HCT116 (cell line): ENCODE data around the gene NAV1. TPM values are rescaled to one million over a fixed set of nuclear protein-coding genes. Genes with fewer than 3 reads are reported as not detected.

Experiments used
- ATAC-seq: fragments of 200-7000 bp; cut with Tn5 transposase; 2 replicates; pipeline ENCODE4 v1.9.1; 2020; ENCODE audit warnings: mild to moderate bottlenecking, moderate library complexity
- BruUV-seq: library from RNA; stranded (reverse); fragments of 400-500 nt; replicated peaks from 2 replicates; lab custom pipeline; 2021; lab: Mats Ljungman, UMichigan
- CTCF ChIA-PET: fragments of 300-600 bp; sonication (Branson Sonifier 250); formaldehyde crosslinking; loops from one replicate; lab custom pipeline; 2021; ENCODE audit warnings: antibody characterized with exemption; lab: Charles Lee
- POLR2A ChIA-PET: fragments of 300-600, 350-600 bp; sonication (Branson Sonifier 250); formaldehyde crosslinking; loops from one replicate; lab custom pipeline; 2021; ENCODE audit warnings: antibody characterized with exemption; lab: Charles Lee
- RAD21 ChIA-PET, 2 experiments: fragments of 300-600 bp; sonication (Branson Sonifier 250); formaldehyde crosslinking; loops; one replicate each; lab custom pipeline; 2023; ENCODE audit warnings: low total read pairs in 2 of 2; ENCODE audit not compliant: uncharacterized antibody in 2 of 2, unreplicated experiment in 2 of 2, low non-redundant PET in 1 of 2; lab: Charles Lee
- DNase-seq: peaks from one replicate; pipeline ENCODE4 v3.0.0-alpha.2; 2010; ENCODE audit warnings: low read depth, low spot score
- H2AFZ ChIP-seq: fragments of 200-600 bp; shearing (Covaris generic), sonication (generic); 2 replicates; pipeline ENCODE4 v1.6.1; 2017; ENCODE audit warnings: low read depth, mixed run types, mixed read lengths, antibody characterized with exemption, low read length; ENCODE audit not compliant: poor library complexity, severe bottlenecking
- H3K27ac ChIP-seq: 2 replicates; pipeline ENCODE4 v1.5.1; 2012; ENCODE audit warnings: low read depth, low read length
- H3K27me3 ChIP-seq: fragments of 200-600 bp; sonication (generic); 2 replicates; pipeline ENCODE4 v1.6.1; 2016; ENCODE audit warnings: mixed run types, low read length, mixed read lengths; ENCODE audit not compliant: insufficient read depth
- H3K36me3 ChIP-seq, 2 experiments: fragments of 200-500 bp in 1 of 2; fragments of 200-600 bp in 1 of 2; sonication (Bioruptor generic) in 1 of 2; sonication (generic) in 1 of 2; 2 replicates each; pipeline versions ENCODE4 v1.5.1 to v1.6.1; 2014 to 2016; ENCODE audit warnings: low read length in 2 of 2, inconsistent platforms in 1 of 2, mixed read lengths in 1 of 2, mixed run types in 1 of 2; ENCODE audit not compliant: insufficient read depth in 2 of 2, control insufficient read depth in 1 of 2
- H3K4me1 ChIP-seq, 2 experiments: fragments of 200-600 bp in 1 of 2; sonication (generic) in 1 of 2; 2 replicates each; pipeline versions ENCODE4 v1.5.1 to v1.6.1; 2012 to 2017; ENCODE audit warnings: low read length in 2 of 2, inconsistent platforms in 1 of 2, mild to moderate bottlenecking in 1 of 2, mixed read lengths in 1 of 2, mixed run types in 1 of 2, moderate library complexity in 1 of 2; ENCODE audit not compliant: insufficient read depth in 2 of 2, control insufficient read depth in 1 of 2
- H3K4me2 ChIP-seq: fragments of 200-600 bp; sonication (generic); 2 replicates; pipeline ENCODE4 v1.6.1; 2017; ENCODE audit warnings: mixed run types, low read length, mixed read lengths
- H3K4me3 ChIP-seq, 2 experiments: fragments of 200-600 bp in 1 of 2; sonication (generic) in 1 of 2; replicated peaks in 1 of 2; 2 replicates each; pipeline ENCODE4 v1.5.1; 2011 to 2016; ENCODE audit warnings: low read length in 2 of 2, control low read depth in 1 of 2, low read depth in 1 of 2, mild to moderate bottlenecking in 1 of 2, mixed read lengths in 1 of 2, mixed run types in 1 of 2
- H3K79me2 ChIP-seq: fragments of 200-600 bp; sonication (generic); 2 replicates; pipeline ENCODE4 v1.6.1; 2017; ENCODE audit warnings: mild to moderate bottlenecking, mixed run types, low read length, moderate library complexity, mixed read lengths; ENCODE audit not compliant: insufficient read depth
- H3K9ac ChIP-seq: fragments of 200-600 bp; sonication (generic); 2 replicates; pipeline ENCODE4 v1.6.1; 2016; ENCODE audit warnings: low read length, mixed read lengths
- H3K9me2 ChIP-seq: fragments of 200-600 bp; sonication (generic), shearing (Covaris generic); 2 replicates; pipeline ENCODE4 v1.6.1; 2017; ENCODE audit warnings: mixed run types, mild to moderate bottlenecking, moderate library complexity; ENCODE audit not compliant: insufficient read depth
- H3K9me3 ChIP-seq, 2 experiments: fragments of 200-500 bp in 1 of 2; fragments of 200-600 bp in 1 of 2; sonication (Bioruptor generic) in 1 of 2; sonication (generic) in 1 of 2; 2 replicates each; pipeline ENCODE4 v1.6.1; 2014 to 2017; ENCODE audit warnings: low read length in 2 of 2, mixed read lengths in 2 of 2, inconsistent platforms in 1 of 2, low read depth in 1 of 2, mild to moderate bottlenecking in 1 of 2, mixed run types in 1 of 2, moderate library complexity in 1 of 2; ENCODE audit not compliant: control insufficient read depth in 1 of 2, insufficient read depth in 1 of 2
- H4K20me1 ChIP-seq: fragments of 200-600 bp; sonication (generic), shearing (Covaris generic); 2 replicates; pipeline ENCODE4 v1.6.1; 2017; ENCODE audit warnings: mixed run types, mild to moderate bottlenecking, moderate library complexity; ENCODE audit not compliant: insufficient read depth
- CBX3 ChIP-seq: IDR thresholded peaks from 2 replicates; pipeline ENCODE4 v1.6.1; 2012; ENCODE audit warnings: low read depth
- ELF1 ChIP-seq: IDR thresholded peaks from 2 replicates; pipeline ENCODE4 v1.6.1; 2012; ENCODE audit warnings: low read depth, borderline replicate concordance
- EZH2 ChIP-seq: fragments of 200-600 bp; sonication (generic); IDR thresholded peaks from 2 replicates; pipeline ENCODE4 v1.6.1; 2017; ENCODE audit warnings: antibody characterized with exemption, mixed run types
- EZH2phosphoT487 ChIP-seq: fragments of 200-600 bp; IDR thresholded peaks from 2 replicates; pipeline ENCODE4 v1.6.1; 2018; ENCODE audit warnings: antibody characterized with exemption, borderline replicate concordance
- FOSL1 ChIP-seq: IDR thresholded peaks from 2 replicates; pipeline ENCODE4 v1.6.1; 2012; ENCODE audit warnings: low read depth
- SIN3A ChIP-seq: IDR thresholded peaks from 2 replicates; pipeline ENCODE4 v1.6.1; 2012; ENCODE audit warnings: low read depth
- SP1 ChIP-seq: IDR thresholded peaks from 2 replicates; pipeline ENCODE4 v1.6.1; 2012; ENCODE audit warnings: low read depth
- YY1 ChIP-seq: IDR thresholded peaks from 2 replicates; pipeline ENCODE4 v1.6.1; 2011; ENCODE audit warnings: low read length, low read depth, moderate library complexity, mild to moderate bottlenecking; ENCODE audit not compliant: insufficient replicate concordance; ENCODE audit errors: extremely low read depth
- ZFX ChIP-seq: fragments of 450-650 bp; IDR thresholded peaks from 2 replicates; pipeline ENCODE4 v1.6.1; 2017
- intact Hi-C: fragments of 100-400 bp; cut with micrococcal nuclease; formaldehyde crosslinking; loops from 2 replicates; pipeline ENCODE4 v1.10.0; 2022
- total RNA-seq: library from RNA; stranded (reverse); gene quantifications from one replicate; pipeline ENCODE4 v1.2.1, GENCODE V29; 2021; ENCODE audit not compliant: unreplicated experiment
- TF ChIP-seq, protein P1 (sequence below): IDR thresholded peaks from 2 replicates; pipeline ENCODE4 v1.6.1; 2012; ENCODE audit warnings: low read depth
- TF ChIP-seq, protein P2 (sequence below): IDR thresholded peaks from 2 replicates; pipeline ENCODE4 v1.6.1; 2012
- TF ChIP-seq, protein P3 (sequence below): IDR thresholded peaks from 2 replicates; pipeline ENCODE4 v1.6.1; 2011; ENCODE audit warnings: mild to moderate bottlenecking, low read length, moderate library complexity; ENCODE audit not compliant: insufficient replicate concordance; ENCODE audit errors: extremely low read depth

The NAV1 gene
- total RNA-seq, 1 experiment from 2014 or later, result 22.8 TPM

DNA sequence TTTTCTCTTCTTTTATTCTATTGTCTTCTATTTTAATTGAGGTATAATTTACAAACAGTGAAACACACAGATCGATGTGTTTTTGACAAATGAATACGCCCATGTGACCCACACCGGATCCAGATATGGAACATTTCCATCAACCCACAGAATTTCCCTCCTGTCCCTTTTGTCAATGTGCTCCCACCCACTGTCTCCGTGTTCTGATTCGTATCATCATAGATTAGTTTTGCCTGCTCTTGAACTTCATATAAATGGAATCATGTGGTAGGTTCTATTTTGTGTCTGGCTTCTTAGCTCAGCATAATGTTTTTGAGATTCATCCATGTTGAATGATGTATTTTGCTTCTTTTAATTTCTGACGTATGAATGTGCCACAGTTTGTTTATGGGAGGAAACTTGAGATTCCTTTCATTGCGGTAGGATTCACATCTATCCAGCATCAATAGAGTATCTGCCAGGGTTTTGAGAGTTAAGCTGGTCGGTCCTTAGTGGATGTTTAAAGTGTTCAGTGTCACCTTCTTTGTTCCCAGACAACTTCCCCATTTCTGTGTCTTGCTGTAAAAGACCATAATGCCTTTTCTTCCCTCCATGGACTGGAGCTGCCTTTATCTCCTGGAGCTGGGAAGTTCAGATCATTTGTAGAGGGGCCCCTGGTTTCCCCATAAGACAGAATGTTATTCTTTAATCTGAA, 14.7 kb downstream of the NAV1 start (continued):
- no peak for TF ChIP-seq ELF1
- no peak for TF ChIP-seq EZH2
- no peak for TF ChIP-seq ZFX

DNA sequence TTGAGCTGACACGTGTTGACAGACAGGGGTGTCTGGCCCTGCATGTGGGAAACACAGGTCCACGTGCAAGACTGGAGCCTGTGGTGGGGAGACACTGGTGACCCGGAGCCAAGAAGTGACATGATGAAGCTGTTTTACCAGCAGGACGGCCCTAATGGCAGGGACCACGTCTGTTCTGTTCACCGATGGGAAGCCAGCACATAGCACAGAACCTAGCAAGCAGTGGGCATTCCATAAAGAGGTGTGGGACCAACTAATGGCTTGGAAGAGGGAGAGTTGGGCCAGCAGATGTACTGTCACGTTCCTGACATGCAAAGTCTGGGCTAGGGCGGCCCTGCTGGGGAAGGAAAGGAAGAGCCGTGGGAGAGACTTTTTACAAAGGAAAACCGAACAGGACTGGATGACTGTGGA, 15.3 kb downstream of the NAV1 start:
- Histone ChIP-seq H3K9me2 (no peaks in the 10 kb centered on the region), H3K36me3 (no peaks in the 10 kb centered on the region), H3K4me1 (peaks cover 0 to 18% of the 10 kb centered on the region in 2 experiments; a peak in 2 of 4 replicates)
- TF ChIP-seq EZH2phosphoT487, result no peak
- TF ChIP-seq CBX3, result no peak
- no peak for TF ChIP-seq SP1
- TF ChIP-seq FOSL1, result no peak
- no peak for TF ChIP-seq ZFX
- TF ChIP-seq, protein P1, sequence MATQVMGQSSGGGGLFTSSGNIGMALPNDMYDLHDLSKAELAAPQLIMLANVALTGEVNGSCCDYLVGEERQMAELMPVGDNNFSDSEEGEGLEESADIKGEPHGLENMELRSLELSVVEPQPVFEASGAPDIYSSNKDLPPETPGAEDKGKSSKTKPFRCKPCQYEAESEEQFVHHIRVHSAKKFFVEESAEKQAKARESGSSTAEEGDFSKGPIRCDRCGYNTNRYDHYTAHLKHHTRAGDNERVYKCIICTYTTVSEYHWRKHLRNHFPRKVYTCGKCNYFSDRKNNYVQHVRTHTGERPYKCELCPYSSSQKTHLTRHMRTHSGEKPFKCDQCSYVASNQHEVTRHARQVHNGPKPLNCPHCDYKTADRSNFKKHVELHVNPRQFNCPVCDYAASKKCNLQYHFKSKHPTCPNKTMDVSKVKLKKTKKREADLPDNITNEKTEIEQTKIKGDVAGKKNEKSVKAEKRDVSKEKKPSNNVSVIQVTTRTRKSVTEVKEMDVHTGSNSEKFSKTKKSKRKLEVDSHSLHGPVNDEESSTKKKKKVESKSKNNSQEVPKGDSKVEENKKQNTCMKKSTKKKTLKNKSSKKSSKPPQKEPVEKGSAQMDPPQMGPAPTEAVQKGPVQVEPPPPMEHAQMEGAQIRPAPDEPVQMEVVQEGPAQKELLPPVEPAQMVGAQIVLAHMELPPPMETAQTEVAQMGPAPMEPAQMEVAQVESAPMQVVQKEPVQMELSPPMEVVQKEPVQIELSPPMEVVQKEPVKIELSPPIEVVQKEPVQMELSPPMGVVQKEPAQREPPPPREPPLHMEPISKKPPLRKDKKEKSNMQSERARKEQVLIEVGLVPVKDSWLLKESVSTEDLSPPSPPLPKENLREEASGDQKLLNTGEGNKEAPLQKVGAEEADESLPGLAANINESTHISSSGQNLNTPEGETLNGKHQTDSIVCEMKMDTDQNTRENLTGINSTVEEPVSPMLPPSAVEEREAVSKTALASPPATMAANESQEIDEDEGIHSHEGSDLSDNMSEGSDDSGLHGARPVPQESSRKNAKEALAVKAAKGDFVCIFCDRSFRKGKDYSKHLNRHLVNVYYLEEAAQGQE, result no peak
- TF ChIP-seq, protein P2, sequence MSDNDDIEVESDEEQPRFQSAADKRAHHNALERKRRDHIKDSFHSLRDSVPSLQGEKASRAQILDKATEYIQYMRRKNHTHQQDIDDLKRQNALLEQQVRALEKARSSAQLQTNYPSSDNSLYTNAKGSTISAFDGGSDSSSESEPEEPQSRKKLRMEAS, result no peak
- TF ChIP-seq, protein P3, sequence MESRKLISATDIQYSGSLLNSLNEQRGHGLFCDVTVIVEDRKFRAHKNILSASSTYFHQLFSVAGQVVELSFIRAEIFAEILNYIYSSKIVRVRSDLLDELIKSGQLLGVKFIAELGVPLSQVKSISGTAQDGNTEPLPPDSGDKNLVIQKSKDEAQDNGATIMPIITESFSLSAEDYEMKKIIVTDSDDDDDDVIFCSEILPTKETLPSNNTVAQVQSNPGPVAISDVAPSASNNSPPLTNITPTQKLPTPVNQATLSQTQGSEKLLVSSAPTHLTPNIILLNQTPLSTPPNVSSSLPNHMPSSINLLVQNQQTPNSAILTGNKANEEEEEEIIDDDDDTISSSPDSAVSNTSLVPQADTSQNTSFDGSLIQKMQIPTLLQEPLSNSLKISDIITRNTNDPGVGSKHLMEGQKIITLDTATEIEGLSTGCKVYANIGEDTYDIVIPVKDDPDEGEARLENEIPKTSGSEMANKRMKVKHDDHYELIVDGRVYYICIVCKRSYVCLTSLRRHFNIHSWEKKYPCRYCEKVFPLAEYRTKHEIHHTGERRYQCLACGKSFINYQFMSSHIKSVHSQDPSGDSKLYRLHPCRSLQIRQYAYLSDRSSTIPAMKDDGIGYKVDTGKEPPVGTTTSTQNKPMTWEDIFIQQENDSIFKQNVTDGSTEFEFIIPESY, result no peak
- TF ChIP-seq SIN3A, result no peak
- TF ChIP-seq ELF1, result no peak
- TF ChIP-seq YY1, result no peak
- TF ChIP-seq, all 23 proteins: peak for 0
- intact Hi-C loops, result no loop called here
- no peaks in the 10 kb centered on the region for H4K20me1 ChIP-seq
- no peak overlapping the region for H3K9ac ChIP-seq
- H2AFZ ChIP-seq, result no peak overlapping the region
- no peak overlapping the region for H3K4me3 ChIP-seq
- no peak overlapping the region for H3K27ac ChIP-seq
- H3K79me2 ChIP-seq, result no peaks in the 10 kb centered on the region
- ChIA-PET RAD21 (no interaction called here), POLR2A (no interaction called here), CTCF (no interaction called here)
- no peak for DNase-seq
- BruUV-seq, result no TSS peak
- H3K4me2 ChIP-seq, result no peak overlapping the region
- H3K27me3 ChIP-seq, result no peaks in the 10 kb centered on the region
- no peak for ATAC-seq
- H3K9me3 ChIP-seq, result no peaks in the 10 kb centered on the region
